ENCODE data around the gene HRAS. TPM values are rescaled to one million over a fixed set of nuclear protein-coding genes. Genes with fewer than 3 reads are reported as not detected.
A peak's percentile ranks its signal among the peaks of the same experiment; 100 is the strongest.

HRAS gene
- total and polyA plus RNA-seq, 2 of the 8 experiments (the other 6 are each of a cell fraction or from before 2014, with no cell fraction given): 44.3 to 54.7 TPM

DNA sequence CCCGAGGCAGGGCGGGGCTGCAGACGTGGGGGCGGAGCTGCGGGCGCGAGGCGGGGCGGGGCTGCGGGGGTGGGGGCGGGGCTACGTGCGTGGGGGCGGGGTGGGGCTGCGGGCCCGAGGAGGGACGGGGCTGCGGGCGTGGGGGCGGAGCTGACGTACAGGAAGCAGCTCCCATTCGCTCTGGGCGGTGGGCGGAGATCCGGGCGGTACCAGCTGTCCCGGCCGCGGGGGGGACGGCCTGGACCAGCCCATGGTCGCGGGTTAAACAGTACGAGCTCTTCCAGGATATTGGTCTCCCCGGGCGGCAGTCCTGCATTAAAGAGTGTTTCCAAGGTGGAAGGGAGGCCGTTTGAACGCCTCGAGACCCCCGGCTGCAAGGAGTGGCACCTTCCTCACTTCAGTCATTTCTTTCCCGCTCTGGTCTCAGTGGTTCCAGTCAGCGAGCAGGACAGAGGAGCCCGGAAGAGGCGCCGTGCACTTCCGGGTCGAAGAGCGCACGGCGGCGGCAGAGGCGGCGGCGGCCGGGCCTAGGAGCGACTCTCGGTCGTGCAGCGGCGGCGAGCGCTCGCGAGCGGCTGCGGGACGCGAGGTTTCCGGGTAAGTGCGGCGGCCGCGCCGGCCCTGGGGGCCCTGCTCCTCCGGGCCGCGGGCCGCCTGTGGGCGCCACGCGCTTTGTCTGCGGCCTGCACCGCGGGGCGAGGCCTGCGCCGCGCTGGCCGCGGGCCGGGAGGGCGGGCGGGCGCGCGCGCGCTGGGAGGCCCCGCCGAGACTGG, 40.8 kb upstream of the HRAS start, which contains the start of gene PHRF1:
TSS of gene PHRF1 (plus strand) at position 475 of the 773 bp plus-strand sequence. CDS start 5,043 bp downstream, outside the sequence.
- Histone ChIP-seq H3K27me3 (replicated peaks in 1 of 4; ENCODE audit: control insufficient read depth in 3 of 4, extremely low read depth in 1 of 4, insufficient read depth in 3 of 4, low read length in 3 of 4) (peaks cover 8 to 17% (median 13%) of the 10 kb centered on the region in 4 experiments), H3K4me1 (replicated peaks in 1 of 4; ENCODE audit: control insufficient read depth in 3 of 4, insufficient read depth in 4 of 4, low read length in 3 of 4) (peaks cover 6 to 25% (median 15%) of the 10 kb centered on the region in 4 experiments), H3K14ac (ENCODE audit: insufficient read length) (peak within 1 kb of the TSS; percentile 95), H4K5ac (ENCODE audit: insufficient read length, low read depth, low read length) (peak within 1 kb of the TSS; percentile 99), H2AK5ac (ENCODE audit: low read depth, low read length) (no peak within 1 kb of the TSS), H3K56ac (replicated peaks; ENCODE audit: insufficient read length, low read depth, low read length) (peak within 1 kb of the TSS; percentile 97), H4K8ac (ENCODE audit: extremely low read depth, insufficient read depth, low read length) (peak within 1 kb of the TSS; percentile 100), H3K4ac (replicated peaks; ENCODE audit: insufficient read length, low read depth, low read length) (peak within 1 kb of the TSS; percentile 91), H2BK20ac (ENCODE audit: low read length) (peak within 1 kb of the TSS; percentile 93; the same call in 1 of the 2 replicates), H3K9ac (replicated peaks in 1 of 4; ENCODE audit: extremely low read depth in 1 of 4, low read depth in 3 of 4, low read length in 3 of 4) (peak within 1 kb of the TSS; percentile 97 to 100 (median 99)), H3K18ac (ENCODE audit: extremely low read depth, low read length) (peak within 1 kb of the TSS; percentile 99), H3K4me3 (ENCODE audit: extremely low read depth in 1 of 4, insufficient read depth in 2 of 4, low read depth in 3 of 4, low read length in 4 of 4) (peak within 1 kb of the TSS; percentile 87 to 99 (median 88)), H3K79me2 (ENCODE audit: control insufficient read depth in 1 of 2, insufficient read depth in 2 of 2, low read length in 2 of 2) (peaks cover 38 to 43% of the 10 kb centered on the region in 2 experiments), H2BK120ac (replicated peaks; ENCODE audit: low read depth, low read length) (peak within 1 kb of the TSS; percentile 98), H2BK15ac (ENCODE audit: low read length) (peak within 1 kb of the TSS; percentile 31; the same call in 1 of the 2 replicates), H3K27ac (ENCODE audit: low read depth, low read length) (peak within 1 kb of the TSS; percentile 100), H3K79me1 (ENCODE audit: low read depth, low read length) (peaks cover 16% of the 10 kb centered on the region), H3K23ac (ENCODE audit: insufficient read length) (no peak within 1 kb of the TSS), H3K36me3 (ENCODE audit: control insufficient read depth in 2 of 4, insufficient read depth in 4 of 4, low read length in 3 of 4) (no peaks in the 10 kb centered on the region), H4K20me1 (replicated peaks in 1 of 2; ENCODE audit: control insufficient read depth in 1 of 2, insufficient read depth in 2 of 2, low read length in 2 of 2) (peaks cover 31 to 38% of the 10 kb centered on the region in 2 experiments), H2AFZ (ENCODE audit: low read length) (peak within 1 kb of the TSS; percentile 99; the same call in 1 of the 2 replicates), H2BK12ac (ENCODE audit: low read depth, low read length) (peak within 1 kb of the TSS; percentile 99), H3K9me3 (ENCODE audit: insufficient read depth in 2 of 2, low read depth in 1 of 2, low read length in 1 of 2) (no peaks in the 10 kb centered on the region), H2BK5ac (ENCODE audit: low read depth, low read length) (peak within 1 kb of the TSS; percentile 98), H3K4me2 (ENCODE audit: insufficient read depth in 1 of 2, low read depth in 2 of 2, low read length in 2 of 2) (peak within 1 kb of the TSS; percentile 91 to 99), H3K23me2 (ENCODE audit: low read depth, low read length) (peaks cover 15% of the 10 kb centered on the region), H4K91ac (replicated peaks; ENCODE audit: insufficient read length, low read length) (peak within 1 kb of the TSS; percentile 98)
- FAIRE-seq (no peak), DNase-seq (ENCODE audit: low read depth in 1 of 2, low spot score in 2 of 2) (peak; percentile 75 to 96)
- 2% methylated on average over 26 of the region's 99 CpGs; no CpG with 5 or more reads in 1 of the 2 experiments for WGBS, 2 experiments (ENCODE audit: extremely low coverage in 1 of 2, insufficient coverage in 1 of 2, insufficient read length in 1 of 2, insufficient replicate concordance in 2 of 2, low coverage in 1 of 2, low lambda C conversion rate in 2 of 2, missing lambda C conversion rate in 1 of 2)
- ChIA-PET POLR2A (ENCODE audit: partially characterized antibody) (interaction anchor here (0.7 to 2.1 kb wide), 16 partner anchors 8 to 175 kb away, joined by 3 to 15 read pairs (median 4); partner anchors contain the start of genes IRF7, LMNTD2, LRRC56 and PTDSS2), CTCF (ENCODE audit: partially characterized antibody) (interaction anchor here (0.7 to 2.1 kb wide), 6 partner anchors 10 to 37 kb away, joined by 4 to 7 read pairs (median 6); no protein-coding TSS in a partner anchor)
- peak; percentile 37 for TF ChIP-seq KDM4A (IDR thresholded peaks at IDR 0.05; ENCODE audit: low read depth, low read length, severe bottlenecking)
- TF ChIP-seq SP1 (IDR thresholded peaks at IDR 0.05; ENCODE audit: low read depth, low read length): peak; percentile 82
- TF ChIP-seq, protein P1, sequence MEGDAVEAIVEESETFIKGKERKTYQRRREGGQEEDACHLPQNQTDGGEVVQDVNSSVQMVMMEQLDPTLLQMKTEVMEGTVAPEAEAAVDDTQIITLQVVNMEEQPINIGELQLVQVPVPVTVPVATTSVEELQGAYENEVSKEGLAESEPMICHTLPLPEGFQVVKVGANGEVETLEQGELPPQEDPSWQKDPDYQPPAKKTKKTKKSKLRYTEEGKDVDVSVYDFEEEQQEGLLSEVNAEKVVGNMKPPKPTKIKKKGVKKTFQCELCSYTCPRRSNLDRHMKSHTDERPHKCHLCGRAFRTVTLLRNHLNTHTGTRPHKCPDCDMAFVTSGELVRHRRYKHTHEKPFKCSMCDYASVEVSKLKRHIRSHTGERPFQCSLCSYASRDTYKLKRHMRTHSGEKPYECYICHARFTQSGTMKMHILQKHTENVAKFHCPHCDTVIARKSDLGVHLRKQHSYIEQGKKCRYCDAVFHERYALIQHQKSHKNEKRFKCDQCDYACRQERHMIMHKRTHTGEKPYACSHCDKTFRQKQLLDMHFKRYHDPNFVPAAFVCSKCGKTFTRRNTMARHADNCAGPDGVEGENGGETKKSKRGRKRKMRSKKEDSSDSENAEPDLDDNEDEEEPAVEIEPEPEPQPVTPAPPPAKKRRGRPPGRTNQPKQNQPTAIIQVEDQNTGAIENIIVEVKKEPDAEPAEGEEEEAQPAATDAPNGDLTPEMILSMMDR (IDR thresholded peaks at IDR 0.05; ENCODE audit: control extremely low read depth in 1 of 3, insufficient read depth in 1 of 3, low read depth in 1 of 3, low read length in 3 of 3): no peak
- peak; percentile 48 for TF ChIP-seq SIX5 (IDR thresholded peaks at IDR 0.05; ENCODE audit: low read depth, low read length)
- TF ChIP-seq RBBP5 (IDR thresholded peaks at IDR 0.05; ENCODE audit: borderline replicate concordance, low read depth, low read length): peak; percentile 40; the same call in 1 of the 2 replicates
- peak; percentile 94; the same call in 1 of the 2 replicates for TF ChIP-seq GABPA (IDR thresholded peaks at IDR 0.05; ENCODE audit: borderline replicate concordance, insufficient read depth, low read length)
- TF ChIP-seq YY1 (IDR thresholded peaks at IDR 0.05; ENCODE audit: low read depth, low read length): 0 out of 2 replicates have a peak, but pooled peaks have one; percentile 7
- no peak for TF ChIP-seq CTBP2 (IDR thresholded peaks at IDR 0.05; ENCODE audit: borderline replicate concordance, insufficient read depth, insufficient read length, low read length)

All from H1 (cell line).